Measurements from ENCODE around the gene ITGB6.

The ITGB6 gene

DNA sequence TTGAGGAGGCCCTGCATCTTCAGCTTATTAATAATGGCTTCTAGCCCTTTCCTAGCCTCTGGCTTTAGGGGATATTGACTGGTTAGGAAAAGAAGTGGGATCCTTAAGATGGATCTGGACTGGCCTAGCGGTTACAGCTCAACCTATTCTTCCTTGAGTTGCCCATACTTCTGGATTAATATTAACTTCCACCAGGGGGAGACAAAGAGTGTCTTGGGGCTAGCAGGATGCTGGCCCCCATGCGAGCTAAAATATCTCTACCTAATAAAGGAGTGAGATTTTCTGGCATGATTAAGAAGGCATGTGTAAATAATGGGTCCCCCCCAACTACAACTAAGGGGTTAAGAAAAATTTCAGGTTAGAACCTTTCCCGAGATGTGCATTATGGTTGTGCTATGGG lies 114.4 kb downstream of the ITGB6 start:
- no peak for DNase-seq

DNA sequence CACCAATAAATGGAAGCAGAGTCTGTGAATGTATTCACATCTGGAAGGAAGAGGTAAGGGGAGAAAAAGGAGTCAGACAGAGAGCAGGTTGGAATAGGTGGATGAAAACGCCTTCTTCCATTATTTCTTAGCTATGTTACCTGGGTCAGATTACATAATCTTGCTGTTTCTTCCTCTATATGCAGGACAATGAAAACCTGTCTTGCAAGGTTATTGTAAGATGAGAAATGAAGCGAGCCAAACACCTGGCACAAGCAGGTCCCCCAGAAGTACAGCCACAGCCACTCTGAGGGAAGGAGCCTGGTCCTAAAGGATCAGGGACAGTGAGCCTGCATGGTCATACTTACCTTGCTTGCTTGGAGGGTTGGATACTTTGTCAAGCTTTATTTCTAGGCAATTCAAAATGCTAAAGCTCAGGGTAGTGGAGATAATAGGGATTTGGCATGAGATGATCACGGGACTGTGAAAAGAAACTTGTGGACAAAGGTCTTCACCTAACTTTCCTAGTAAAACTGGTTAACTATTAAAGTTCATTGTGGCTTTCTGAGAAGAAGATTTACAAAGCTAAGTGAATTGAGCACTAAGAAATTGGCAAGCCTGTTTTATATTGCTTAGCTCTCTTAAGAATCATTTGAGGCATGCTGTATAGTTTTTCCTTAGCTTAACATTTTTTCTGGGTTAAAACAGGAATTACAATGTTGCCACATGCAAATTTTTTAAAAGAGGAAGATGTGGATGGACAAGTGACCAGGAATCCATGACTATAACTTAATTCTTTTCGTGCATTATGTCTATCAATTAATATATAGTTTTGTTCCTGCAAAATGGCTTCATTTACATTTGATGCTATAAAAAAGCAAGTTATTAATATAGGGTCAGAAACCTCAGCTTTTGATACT lies 121.9 kb downstream of the ITGB6 start:
- no peak for DNase-seq

DNA sequence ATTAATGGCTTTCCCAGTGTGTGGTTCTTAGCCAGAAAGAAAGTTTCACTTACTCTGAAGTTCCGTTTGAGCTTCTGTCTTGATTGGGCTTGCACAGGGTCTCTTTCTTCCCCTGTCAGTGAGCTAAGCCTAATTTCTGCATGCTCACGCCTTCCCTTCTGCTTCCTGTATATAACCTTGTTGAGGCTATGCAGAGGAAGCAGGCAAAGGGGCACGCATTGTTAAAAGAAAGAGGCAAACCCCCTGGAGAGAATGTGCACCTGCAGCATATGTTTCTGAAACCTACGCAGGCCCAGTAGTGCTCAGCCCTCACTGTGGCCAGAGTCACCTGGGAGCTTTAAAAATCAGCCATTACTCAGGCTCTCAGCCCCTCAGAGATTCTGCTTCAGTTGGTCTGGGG lies 123.2 kb downstream of the ITGB6 start:
- no peak for DNase-seq

DNA sequence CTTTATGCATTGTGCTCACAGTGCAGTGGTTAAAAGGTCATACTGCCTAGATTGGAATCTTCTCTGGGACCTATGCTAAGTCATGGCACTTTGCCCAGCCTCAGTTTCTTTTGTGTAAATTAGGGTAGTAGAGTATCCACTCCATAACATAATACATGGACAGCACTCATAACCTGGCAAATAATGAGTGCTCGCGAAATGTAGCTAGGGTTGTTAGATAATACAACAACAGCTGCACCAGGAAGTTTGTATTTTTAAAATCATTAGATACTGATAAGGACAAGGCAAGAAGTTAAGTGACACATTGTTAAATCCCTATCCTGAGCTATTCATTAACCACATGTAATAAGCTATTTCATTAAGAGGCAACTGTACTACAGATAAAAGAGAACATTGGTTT lies 123.8 kb downstream of the ITGB6 start:
- no peak for DNase-seq

DNA sequence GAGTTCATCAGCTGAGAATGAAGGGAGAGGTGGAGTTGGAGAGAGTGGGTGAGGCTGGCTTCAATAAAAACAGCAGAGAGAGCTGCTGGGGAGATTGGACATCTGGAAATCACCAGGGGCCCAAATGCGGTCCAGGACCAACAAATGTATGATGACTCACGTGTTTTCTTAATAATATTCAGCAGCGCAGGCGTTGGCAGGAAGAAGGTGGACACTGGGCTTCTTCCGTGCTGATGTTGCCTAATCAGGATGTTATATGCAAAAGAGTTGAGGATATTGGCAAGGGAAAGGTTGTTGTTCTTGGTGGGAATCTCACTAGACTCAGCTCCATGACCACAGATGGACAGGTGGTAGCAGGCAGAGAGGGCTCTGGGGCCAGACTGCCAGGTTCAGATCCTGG lies 124.9 kb downstream of the ITGB6 start:
- no peak for DNase-seq

DNA sequence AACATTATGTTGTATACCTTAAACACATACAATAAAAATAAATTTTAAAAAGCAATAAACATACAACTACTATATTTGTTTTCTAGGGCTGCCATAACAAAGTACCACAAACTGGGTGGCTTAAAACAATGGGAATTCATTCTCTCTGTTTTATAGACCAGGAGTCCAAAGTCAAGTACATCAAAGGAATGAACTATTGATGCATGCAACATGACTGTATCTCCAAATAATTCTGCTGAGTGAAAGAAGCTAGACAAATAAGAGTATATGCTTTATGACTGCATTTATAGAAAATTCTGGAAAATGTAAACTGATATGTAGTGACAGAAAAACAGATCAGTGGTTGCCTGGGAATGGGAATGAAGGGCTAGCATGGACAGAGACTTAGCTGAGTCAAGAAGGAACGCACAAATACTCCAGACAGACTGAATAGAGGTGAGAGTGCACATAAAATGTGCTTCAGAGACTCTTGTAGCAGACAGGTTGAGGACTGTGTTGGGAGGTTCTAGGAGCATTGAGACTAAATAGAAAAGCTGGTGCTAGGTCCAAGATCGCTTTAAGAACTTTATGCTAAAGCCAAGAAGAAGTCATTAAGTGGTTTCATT lies 126.7 kb downstream of the ITGB6 start:
- no peak for DNase-seq

DNA sequence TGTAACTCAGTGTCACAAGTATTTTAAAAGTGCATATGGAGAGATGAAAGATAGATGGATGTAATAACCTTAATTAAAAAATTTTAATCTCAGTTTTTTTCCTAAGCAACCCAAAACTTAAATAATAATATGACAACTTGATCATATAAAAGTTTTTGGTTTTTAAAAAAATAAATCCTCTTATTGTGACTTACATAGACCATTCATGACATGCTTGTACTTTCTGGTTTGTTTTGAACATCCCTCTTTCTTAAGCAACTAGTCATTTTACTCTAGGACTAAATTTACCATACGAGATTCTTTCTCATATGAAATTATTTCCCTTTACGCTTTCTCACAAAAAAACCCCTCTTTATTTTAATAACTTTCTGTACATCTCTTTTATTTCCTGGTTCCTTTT lies 131.2 kb downstream of the ITGB6 start:
- no peak for DNase-seq

DNA sequence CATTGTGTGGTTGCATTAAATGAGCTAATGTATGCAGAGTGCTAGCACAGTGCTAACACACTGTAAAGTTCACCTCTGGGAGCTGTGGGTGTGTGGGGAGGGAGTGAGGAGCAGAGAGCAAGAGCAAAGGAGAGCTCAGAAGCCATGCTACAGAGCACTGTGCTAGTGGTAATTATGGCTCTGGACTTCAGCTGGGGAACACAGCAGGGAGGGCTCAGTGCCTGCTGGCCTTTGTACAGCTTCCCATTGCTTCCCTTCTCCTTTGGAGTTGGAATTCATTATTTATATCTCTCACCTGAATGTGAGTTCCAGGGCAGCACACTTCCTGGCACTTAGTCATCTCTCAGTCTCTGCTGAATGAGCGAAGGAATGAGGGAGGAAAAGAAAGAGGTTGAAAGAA lies 135.2 kb downstream of the ITGB6 start:
- DNase-seq = no peak

DNA sequence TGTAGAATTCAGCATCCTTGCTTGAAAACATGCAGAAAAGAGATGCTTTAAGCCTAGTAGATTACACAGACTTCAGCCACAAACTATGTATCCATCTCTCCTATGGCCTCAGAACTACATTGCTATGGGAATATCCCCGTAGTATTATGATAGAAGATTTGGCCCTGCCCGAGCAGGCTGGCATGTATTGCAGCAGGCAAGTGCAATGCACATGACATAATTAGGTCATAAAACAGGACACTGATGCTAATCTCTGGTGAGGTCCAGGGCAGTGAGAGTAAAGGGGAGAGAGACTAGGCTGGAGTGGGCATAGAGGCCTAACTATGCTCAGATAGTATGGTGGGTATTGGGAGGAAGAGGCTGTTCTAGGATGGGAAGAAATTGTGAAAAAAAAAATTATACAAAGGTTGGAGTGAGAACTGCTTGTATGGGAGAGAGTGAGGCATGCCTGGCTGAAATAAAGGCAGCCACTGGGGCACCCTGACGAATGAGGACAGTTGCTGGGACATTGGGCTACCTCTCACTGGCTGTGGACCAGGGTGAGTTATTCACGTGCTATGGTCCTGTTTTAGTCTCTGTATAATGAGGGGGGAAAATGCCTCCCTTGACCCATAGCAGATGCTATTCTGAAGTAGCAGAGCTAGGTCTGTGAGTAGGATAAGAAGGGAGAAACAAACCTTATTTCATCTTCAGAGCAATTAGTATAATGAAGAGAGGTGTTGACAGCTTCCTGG lies 136.0 kb downstream of the ITGB6 start:
- DNase-seq = no peak

DNA sequence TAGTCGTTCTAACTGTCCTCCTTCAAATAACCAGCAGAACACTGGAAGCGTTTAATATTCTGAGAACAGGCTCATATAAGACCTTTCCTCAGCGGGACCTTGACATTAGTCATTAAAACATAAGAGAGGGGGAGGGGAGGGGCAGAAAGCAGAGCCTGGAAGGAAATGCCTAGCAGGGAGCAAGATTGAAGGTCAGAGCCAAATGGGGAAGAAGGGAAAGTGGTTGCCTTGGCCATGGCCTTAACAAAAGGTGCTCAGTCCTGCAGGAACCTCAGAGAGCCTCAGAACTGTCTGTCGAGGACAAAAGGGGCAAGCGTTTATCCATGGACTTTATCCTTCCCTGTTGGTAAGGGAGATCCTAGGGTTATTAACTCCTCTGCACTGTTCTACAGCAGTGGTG lies 136.8 kb downstream of the ITGB6 start:
- no peak for DNase-seq

DNA sequence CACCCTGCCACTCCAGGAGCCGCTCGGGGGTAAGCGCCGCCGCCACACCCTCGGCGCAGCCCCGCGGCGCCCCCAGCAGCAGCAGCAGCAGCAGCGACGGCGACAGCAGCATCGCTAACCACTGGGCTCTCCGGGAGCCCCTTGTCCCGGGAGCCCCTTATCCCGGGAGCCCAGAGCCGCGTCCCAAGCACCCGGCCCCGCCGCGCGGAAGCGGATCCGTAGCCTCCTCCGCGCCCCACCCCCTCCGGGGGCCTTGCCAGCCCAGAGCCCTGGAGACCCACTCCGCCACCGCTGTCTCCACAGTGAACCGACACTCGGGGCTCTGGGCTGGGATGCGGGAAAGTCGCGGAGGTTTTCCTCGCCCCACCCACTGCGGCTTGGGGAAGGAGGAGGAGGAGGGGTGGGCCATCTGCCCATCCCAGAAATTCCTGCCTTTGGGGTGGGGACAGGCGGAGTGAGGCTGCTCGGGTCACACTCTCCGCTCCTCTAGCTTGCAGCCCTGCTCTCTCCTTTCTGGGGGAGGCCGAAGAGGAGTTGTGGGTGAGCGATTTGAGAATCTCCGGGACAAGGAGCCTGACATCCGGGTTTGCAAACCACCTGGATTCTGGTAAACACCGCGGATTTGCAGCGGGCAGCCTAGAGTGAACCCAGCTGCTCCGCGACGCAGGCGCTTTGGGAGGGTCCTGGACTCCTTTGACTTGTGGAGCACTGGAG lies 137.6 kb downstream of the ITGB6 start, which contains the start of gene PLA2R1:
Gene PLA2R1 (minus strand): TSS at position 324 of the 714 bp plus-strand sequence. CDS start 212 bp downstream, at position 112.
- DNase-seq = no peak

DNA sequence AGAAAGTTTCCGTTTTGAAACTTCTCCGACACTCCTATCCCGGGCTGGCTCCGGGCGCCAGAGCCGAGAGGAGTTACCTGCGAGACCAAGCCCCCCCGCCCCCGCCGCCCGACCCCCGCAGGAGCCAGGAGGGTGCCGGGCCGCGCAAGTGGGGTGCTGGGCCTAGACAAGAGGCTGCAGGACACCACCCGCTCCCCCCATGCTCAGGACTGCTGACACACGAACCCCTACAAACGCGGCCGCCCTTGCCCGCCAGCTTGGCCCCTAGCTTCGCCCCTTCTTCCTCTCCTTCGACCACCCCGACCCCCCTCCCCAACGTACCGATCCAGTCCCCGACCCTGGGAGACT lies 138.2 kb downstream of the ITGB6 start:
- no peak for DNase-seq

DNA sequence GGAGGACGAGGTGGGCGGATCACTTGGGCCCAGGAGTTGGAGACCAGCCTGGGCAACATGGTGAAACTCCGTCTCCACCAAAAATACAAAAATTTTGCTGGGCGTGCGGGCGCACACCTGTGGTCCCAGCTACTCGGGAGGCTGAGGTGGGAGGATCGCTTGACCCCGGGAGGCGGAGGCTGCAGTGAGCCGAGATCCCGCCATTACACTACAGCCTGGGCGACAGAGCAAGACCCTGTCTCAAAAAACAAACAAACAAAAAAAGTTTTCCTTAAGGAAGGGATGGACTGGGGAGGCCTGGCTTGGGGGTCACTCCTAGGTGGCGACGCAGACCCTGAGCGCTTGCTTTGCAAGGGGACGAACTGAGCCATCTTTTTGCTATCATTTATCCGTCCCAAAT lies 138.5 kb downstream of the ITGB6 start:
- no peak for DNase-seq

DNA sequence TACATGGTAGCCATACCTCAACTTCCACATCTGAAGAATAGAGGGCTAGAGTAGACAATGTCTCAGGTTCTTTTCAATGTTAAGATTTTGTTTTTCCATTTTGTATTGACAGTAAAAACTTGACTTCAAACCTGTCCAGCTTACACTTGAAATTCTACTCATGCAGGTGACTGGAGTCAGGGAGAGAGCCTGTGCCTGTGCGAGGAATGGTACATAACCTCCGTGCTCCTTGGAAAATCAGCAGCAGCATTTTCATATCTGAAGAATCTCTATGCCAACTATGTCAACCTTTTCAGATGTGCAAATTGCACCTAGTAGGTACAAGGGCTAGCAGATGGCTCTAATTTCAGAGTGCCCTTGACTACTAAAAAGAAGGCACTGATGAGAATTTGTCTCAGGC lies 139.8 kb downstream of the ITGB6 start:
- no peak for DNase-seq

DNA sequence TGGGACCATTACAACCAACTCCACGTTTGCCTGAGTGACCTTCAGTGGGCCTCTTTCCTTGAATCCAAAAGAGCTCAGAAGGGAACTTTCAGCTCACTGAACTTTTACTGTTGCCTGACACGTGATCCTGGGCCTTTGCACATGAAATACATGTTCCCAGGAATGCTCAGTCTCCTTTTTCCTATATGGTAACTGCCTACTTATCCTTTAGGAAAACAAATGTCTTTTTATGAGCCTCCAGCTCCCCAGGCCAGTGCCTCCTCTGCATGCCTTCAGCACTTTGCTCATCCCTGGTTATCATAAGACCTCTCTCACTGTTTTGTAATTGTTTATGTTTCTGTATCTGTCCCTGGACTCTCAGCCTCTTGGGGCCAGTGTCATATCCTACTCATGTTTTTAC lies 142.7 kb downstream of the ITGB6 start:
- no peak for DNase-seq

DNA sequence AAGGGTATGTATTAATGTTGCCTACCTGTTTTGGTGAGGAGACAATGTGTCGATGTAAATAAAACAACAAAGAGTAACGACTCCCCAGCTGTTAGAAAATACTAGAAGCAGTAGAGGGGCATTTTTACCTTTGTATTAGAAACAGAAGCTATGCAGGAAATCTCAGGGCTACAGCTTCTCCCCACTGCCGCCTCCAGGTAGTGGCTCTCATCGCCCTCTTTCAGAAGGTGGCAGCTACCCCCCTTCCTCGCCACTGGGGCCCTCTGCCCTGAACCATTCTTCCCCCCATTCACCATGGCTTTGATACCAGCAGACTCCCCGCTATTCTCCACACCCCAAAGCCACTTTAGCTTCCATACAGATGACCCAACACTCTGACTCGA lies 144.4 kb downstream of the ITGB6 start:
- no peak for DNase-seq

DNA sequence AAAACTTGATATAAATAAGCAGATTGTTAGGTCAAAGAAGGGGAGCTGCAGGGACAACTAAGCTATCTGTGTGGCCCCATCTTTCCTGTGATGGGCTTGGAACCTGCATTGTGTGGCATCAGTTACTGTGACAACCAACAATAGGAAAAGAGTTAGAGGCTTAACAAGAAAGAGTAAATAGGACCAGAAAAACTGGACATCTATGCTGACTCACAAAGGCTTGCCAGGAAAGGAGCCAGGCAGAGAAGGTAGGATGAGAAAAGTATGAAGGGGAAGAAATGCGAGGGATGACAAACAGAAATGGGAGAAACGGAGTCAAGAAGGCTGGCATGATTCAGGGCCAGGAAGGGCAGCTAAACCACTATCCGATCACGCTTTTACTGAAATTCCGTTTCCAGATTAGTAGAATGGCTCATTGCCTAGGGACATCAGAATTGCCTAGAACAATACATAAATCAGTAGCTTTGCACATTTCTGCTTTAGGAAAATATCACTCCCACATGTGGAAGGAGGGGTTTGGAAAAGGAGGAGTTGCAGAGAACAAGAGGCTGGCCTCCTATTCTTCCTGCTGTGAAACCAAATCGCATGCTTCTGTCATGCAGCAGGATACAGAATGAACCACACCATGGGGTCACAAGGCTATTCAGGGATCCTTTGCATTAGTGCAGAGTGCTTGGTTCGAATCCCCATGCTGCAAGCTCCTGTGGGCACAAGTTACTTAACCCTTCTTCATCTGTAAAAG lies 144.9 kb downstream of the ITGB6 start:
- no peak for DNase-seq

DNA sequence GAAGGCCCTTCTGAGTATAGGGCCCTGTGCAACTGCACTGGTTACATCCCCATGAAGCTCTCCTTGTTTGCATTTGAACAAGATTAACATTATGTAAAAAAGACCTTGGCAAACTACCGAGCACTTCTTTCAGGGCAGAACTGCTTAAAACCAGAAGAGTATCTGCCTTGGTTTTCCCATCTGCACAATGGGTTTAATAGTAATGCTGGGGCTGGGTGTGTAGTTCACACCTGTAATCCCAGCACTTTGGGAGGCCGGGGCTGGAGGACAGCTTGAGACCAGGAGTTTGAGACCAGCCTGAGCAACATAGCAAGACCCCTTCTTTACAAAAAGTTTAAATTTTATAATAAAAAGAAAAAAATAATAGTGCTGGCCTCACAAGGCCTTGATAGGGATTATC lies 146.1 kb downstream of the ITGB6 start:
- no peak for DNase-seq

DNA sequence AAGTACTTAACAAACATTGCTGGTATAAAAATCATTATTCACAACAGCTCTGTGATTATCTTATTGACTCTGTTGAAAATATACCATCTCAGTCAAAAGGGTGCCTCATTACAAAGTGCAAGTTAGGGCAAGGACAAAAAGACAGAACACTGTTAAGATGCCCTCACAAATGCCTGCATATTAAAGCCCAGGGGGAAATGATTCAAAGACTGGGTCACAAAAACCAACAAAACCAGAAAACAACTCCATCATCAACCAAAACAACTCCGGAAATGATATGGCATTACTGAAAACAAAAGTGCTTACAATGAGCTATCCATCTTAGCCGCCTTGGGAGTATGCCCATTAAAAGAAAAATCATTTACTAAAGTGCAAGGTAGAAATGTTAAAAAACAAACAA lies 147.5 kb downstream of the ITGB6 start:
- DNase-seq = no peak

DNA sequence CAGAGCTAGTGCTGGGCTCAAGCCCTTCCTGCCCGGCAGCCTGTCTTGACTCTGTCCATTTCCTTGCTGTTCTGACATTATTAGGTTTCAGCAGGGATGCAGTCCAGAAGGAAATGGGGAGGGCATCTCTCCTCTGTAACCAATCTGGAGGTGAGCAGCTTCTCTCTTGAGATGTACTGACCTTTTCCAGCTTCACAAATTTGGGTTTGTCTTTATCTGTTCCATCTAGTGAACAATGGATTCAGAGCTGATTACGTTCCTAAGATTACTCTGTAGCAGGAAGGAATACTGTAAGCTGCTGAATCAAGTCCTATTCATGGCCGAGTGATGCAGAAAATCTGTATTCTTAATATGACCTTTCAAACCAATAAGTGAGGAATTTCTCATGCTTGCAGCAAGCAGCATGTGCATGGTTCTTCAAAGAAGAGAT lies 148.7 kb downstream of the ITGB6 start:
- DNase-seq = no peak

DNA sequence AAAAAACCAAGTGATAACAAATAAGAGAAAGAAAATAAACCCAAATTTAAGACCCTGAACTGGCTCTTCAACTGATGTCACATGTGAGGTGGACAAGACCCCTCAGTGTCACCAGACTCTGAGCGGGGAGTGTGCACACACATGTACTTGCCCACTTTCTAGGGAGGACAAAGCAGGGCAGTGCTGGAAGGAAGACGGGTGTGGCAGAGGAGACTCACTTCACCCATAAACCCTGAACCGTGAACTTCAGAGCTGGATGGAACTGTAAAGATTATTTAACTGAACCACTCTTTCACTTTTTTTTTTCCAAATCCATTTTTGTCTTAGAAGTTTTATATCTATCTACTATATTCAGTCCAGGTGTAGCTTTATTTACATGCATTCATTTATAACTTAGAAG lies 149.9 kb downstream of the ITGB6 start:
- DNase-seq = no peak
